Measurements from ENCODE around the gene CDC14A. TPM values are rescaled to one million over a fixed set of nuclear protein-coding genes. Genes with fewer than 3 reads are reported as not detected.

CDC14A gene
- total RNA-seq, 1 experiment from 2014 or later = 6.6 TPM

DNA sequence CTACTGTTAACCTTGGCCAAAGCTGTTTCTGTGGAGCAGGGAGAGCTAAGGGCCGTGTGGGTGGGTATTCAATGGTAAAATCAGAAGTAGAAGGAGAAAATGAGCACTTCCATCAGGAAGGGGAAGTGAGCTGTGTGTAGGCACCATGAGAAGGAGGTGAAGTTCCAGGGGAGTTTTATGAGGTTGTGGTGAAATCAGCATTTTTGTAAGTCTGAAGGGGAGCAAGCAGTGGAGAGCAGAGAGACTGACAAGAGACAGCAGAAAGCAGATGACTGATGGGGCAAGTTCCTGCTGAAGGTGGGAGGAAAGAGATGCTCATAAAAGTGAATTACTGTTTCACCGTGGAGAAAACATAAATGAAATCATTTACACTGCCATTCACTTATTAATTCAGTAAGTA, 183.0 kb downstream of the CDC14A start:
- TF ChIP-seq, protein P1, sequence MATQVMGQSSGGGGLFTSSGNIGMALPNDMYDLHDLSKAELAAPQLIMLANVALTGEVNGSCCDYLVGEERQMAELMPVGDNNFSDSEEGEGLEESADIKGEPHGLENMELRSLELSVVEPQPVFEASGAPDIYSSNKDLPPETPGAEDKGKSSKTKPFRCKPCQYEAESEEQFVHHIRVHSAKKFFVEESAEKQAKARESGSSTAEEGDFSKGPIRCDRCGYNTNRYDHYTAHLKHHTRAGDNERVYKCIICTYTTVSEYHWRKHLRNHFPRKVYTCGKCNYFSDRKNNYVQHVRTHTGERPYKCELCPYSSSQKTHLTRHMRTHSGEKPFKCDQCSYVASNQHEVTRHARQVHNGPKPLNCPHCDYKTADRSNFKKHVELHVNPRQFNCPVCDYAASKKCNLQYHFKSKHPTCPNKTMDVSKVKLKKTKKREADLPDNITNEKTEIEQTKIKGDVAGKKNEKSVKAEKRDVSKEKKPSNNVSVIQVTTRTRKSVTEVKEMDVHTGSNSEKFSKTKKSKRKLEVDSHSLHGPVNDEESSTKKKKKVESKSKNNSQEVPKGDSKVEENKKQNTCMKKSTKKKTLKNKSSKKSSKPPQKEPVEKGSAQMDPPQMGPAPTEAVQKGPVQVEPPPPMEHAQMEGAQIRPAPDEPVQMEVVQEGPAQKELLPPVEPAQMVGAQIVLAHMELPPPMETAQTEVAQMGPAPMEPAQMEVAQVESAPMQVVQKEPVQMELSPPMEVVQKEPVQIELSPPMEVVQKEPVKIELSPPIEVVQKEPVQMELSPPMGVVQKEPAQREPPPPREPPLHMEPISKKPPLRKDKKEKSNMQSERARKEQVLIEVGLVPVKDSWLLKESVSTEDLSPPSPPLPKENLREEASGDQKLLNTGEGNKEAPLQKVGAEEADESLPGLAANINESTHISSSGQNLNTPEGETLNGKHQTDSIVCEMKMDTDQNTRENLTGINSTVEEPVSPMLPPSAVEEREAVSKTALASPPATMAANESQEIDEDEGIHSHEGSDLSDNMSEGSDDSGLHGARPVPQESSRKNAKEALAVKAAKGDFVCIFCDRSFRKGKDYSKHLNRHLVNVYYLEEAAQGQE (IDR thresholded peaks at IDR 0.05; ENCODE audit: insufficient read depth in 1 of 2, low read depth in 2 of 2, low read length in 1 of 2) = no peak
- TF ChIP-seq POLR2AphosphoS5 (IDR thresholded peaks at IDR 0.05; ENCODE audit: low read depth, low read length) (no peak), SIN3A (IDR thresholded peaks at IDR 0.05; ENCODE audit: borderline replicate concordance, insufficient read depth, low read depth, low read length) (no peak)
- intact Hi-C loops (cut with micrococcal nuclease; ENCODE audit: unreplicated experiment) = loop anchor here (5.0 kb wide), 1 partner anchor 332 kb away; no protein-coding TSS in a partner anchor

DNA sequence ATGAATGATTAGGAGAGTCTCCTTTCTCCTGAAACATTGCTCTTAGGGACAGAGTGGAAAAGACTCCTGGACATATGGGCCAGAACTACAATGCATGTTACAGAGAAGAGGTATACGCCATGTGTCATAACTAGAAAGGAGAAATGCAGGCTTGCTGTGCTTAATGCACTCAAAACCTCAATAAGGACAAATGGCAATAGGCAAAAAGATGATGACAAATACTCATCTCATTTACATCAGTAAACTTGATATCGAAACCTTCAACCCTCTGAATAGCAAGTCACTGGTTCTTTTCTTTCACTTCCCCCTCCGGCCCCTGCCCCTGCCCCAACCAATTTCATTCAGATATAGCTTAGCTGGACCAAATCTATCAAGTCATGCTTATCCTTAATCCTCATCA, 183.7 kb downstream of the CDC14A start:
- Histone ChIP-seq H3K4me3 (ENCODE audit: low read depth in 2 of 2, low read length in 2 of 2) (no peak overlapping the region), H3K4me1 (ENCODE audit: control insufficient read depth, insufficient read depth, low read length) (no peaks in the 10 kb centered on the region), H3K36me3 (ENCODE audit: control insufficient read depth, insufficient read depth, low read length) (no peaks in the 10 kb centered on the region), H3K9me3 (ENCODE audit: control insufficient read depth, insufficient read depth, low read depth, low read length) (no peaks in the 10 kb centered on the region), H3K27ac (ENCODE audit: low read length) (no peak overlapping the region), H3K27me3 (ENCODE audit: control insufficient read depth, insufficient read depth, low read length) (peaks cover 13% of the 10 kb centered on the region)
- no peak for TF ChIP-seq TCF7L2 (IDR thresholded peaks at IDR 0.05; ENCODE audit: low read depth, low read length)
- no peak for TF ChIP-seq POLR2AphosphoS5 (IDR thresholded peaks at IDR 0.05; ENCODE audit: low read depth, low read length)
- TF ChIP-seq SIN3A (IDR thresholded peaks at IDR 0.05; ENCODE audit: borderline replicate concordance, insufficient read depth, low read depth, low read length) = no peak
- TF ChIP-seq, protein P2, sequence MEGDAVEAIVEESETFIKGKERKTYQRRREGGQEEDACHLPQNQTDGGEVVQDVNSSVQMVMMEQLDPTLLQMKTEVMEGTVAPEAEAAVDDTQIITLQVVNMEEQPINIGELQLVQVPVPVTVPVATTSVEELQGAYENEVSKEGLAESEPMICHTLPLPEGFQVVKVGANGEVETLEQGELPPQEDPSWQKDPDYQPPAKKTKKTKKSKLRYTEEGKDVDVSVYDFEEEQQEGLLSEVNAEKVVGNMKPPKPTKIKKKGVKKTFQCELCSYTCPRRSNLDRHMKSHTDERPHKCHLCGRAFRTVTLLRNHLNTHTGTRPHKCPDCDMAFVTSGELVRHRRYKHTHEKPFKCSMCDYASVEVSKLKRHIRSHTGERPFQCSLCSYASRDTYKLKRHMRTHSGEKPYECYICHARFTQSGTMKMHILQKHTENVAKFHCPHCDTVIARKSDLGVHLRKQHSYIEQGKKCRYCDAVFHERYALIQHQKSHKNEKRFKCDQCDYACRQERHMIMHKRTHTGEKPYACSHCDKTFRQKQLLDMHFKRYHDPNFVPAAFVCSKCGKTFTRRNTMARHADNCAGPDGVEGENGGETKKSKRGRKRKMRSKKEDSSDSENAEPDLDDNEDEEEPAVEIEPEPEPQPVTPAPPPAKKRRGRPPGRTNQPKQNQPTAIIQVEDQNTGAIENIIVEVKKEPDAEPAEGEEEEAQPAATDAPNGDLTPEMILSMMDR (IDR thresholded peaks at IDR 0.05) = no peak
- TF ChIP-seq, protein P1 (IDR thresholded peaks at IDR 0.05; ENCODE audit: insufficient read depth in 1 of 2, low read depth in 2 of 2, low read length in 1 of 2) = no peak
- ChIA-PET POLR2A (no interaction called here), CTCF (no interaction called here)
- no TSS peak for BruUV-seq (replicated peaks)
- DNase-seq (ENCODE audit: low read depth, low spot score) = no peak
- in situ Hi-C loops (cut with HindIII; ENCODE audit: low pct_unique_long_range_greater_than_20kb, low sequenced_read_pairs) = no loop called here
- no peak for ATAC-seq
- intact Hi-C loops (cut with micrococcal nuclease; ENCODE audit: unreplicated experiment) = loop anchor here (5.0 kb wide), 1 partner anchor 331 kb away; no protein-coding TSS in a partner anchor

More for the DNA sequence above, 183.0 kb downstream of the CDC14A start:
- in situ Hi-C loops (cut with HindIII; ENCODE audit: low pct_unique_long_range_greater_than_20kb, low sequenced_read_pairs) = no loop called here
- Histone ChIP-seq H3K36me3 (ENCODE audit: control insufficient read depth, insufficient read depth, low read length) (no peaks in the 10 kb centered on the region), H3K4me1 (ENCODE audit: control insufficient read depth, insufficient read depth, low read length) (no peaks in the 10 kb centered on the region), H3K27me3 (ENCODE audit: control insufficient read depth, insufficient read depth, low read length) (peaks cover 7% of the 10 kb centered on the region), H3K4me3 (ENCODE audit: low read depth in 2 of 2, low read length in 2 of 2) (no peak overlapping the region), H3K9me3 (ENCODE audit: control insufficient read depth, insufficient read depth, low read depth, low read length) (no peaks in the 10 kb centered on the region), H3K27ac (ENCODE audit: low read length) (no peak overlapping the region)
- ATAC-seq (no peak), DNase-seq (ENCODE audit: low read depth, low spot score) (no peak)
- CTCF ChIA-PET = no interaction called here
- BruUV-seq (replicated peaks) = no TSS peak
- POLR2A ChIA-PET = no interaction called here
